GM18909 (cell line): ENCODE results near the gene SPEM3.
A peak's percentile ranks its signal among the peaks of the same experiment; 100 is the strongest.

Source experiments
- ATAC-seq: cut with Tn5 transposase; IDR thresholded peaks from one replicate; pipeline ENCODE4 v1.9.1; 2021; ENCODE audit warnings: mild to moderate bottlenecking; ENCODE audit not compliant: unreplicated experiment, poor library complexity

SPEM3 gene

GRCh38 chr17:7428557-7428956 lies at the start of gene SPEM3:
SPEM3 (plus strand) TSS chr17:7428857; CDS start chr17:7428903, 46 bp downstream.
- ATAC-seq: no peak

GRCh38 chr17:7379134-7379533 lies 49.5 kb upstream of the SPEM3 start:
- ATAC-seq: no peak

GRCh38 chr17:7380321-7380720 lies 48.3 kb upstream of the SPEM3 start:
- ATAC-seq: no peak

- ATAC-seq: no peak
Measured at GRCh38 chr17:7380855-7381683, 47.6 kb upstream of the SPEM3 start, which contains the start of gene TNK1. TNK1 (plus strand) TSS chr17:7381089; CDS start chr17:7382927, 1,838 bp downstream.

- no peak for ATAC-seq
Measured at GRCh38 chr17:7382901-7383300, 45.8 kb upstream of the SPEM3 start.

GRCh38 chr17:7383371-7383741 lies 45.3 kb upstream of the SPEM3 start:
- no peak for ATAC-seq

GRCh38 chr17:7383742-7384488 lies 44.7 kb upstream of the SPEM3 start:
- ATAC-seq: no peak

- no peak for ATAC-seq
Measured at GRCh38 chr17:7384489-7385081, 44.1 kb upstream of the SPEM3 start.

- no peak for ATAC-seq
Measured at GRCh38 chr17:7388856-7389255, 39.8 kb upstream of the SPEM3 start.

GRCh38 chr17:7389924-7390910 lies 38.4 kb upstream of the SPEM3 start:
- ATAC-seq: no peak

- ATAC-seq: no peak
Measured at GRCh38 chr17:7391307-7391706, 37.4 kb upstream of the SPEM3 start.

- no peak for ATAC-seq
Measured at GRCh38 chr17:7392696-7393612, 35.7 kb upstream of the SPEM3 start.

- ATAC-seq: peak; percentile 51
Measured at GRCh38 chr17:7393613-7394451, 34.8 kb upstream of the SPEM3 start.

GRCh38 chr17:7394452-7395191 lies 34.0 kb upstream of the SPEM3 start, which contains the start of gene PLSCR3:
PLSCR3 (minus strand) TSS chr17:7394525; CDS start chr17:7394110, 415 bp downstream.
- ATAC-seq: peak; percentile 80

GRCh38 chr17:7396147-7396546 lies 32.5 kb upstream of the SPEM3 start:
- ATAC-seq: no peak

- no peak for ATAC-seq
Measured at GRCh38 chr17:7398612-7399011, 30.0 kb upstream of the SPEM3 start.

- no peak for ATAC-seq
Measured at GRCh38 chr17:7403043-7403726, 25.5 kb upstream of the SPEM3 start.
